K562 (cell line): ENCODE results near the gene ZNF556. TPM values are rescaled to one million over a fixed set of nuclear protein-coding genes. Genes with fewer than 3 reads are reported as not detected.
A peak's percentile ranks its signal among the peaks of the same experiment; 100 is the strongest.

Experiments
- DDX20 ChIP-seq: fragments of 450-650 bp; IDR thresholded peaks from 2 replicates; pipeline ENCODE4 v1.6.1; 2016; ENCODE audit warnings: missing genetic modification characterization, low read depth, mild to moderate bottlenecking, missing compliant biosample characterization, moderate library complexity
- KDM2B ChIP-seq: fragments of 250-450 bp; sonication (Bioruptor Pico); IDR thresholded peaks from 2 replicates; pipeline ENCODE4 v1.8.0; 2021; ENCODE audit warnings: mild to moderate bottlenecking, moderate library complexity
- NR2C2 ChIP-seq, 2 experiments: fragments of 200-800 bp in 1 of 2; sonication (Bioruptor generic) in 1 of 2; sonication (generic) in 1 of 2; formaldehyde crosslinking in 1 of 2; IDR thresholded peaks; 2 replicates each; pipeline versions ENCODE4 v1.6.1 to v1.8.0; 2016 to 2022; ENCODE audit warnings: mild to moderate bottlenecking in 1 of 2, missing compliant biosample characterization in 1 of 2, missing genetic modification characterization in 1 of 2, missing genetic modification reagents in 1 of 2
- RBM15 ChIP-seq: fragments of 200-400 bp; formaldehyde crosslinking; IDR thresholded peaks from 2 replicates; pipeline ENCODE4 v1.6.1; 2018; ENCODE audit warnings: mild to moderate bottlenecking, low read length, moderate library complexity; ENCODE audit not compliant: insufficient read depth
- RHOXF2B ChIP-seq: fragments of 250-450 bp; sonication (Bioruptor Pico); conservative IDR thresholded peaks from 2 replicates; pipeline ENCODE4 v1.5.1; 2021
- SMAD2 ChIP-seq: fragments of 150-350 bp; IDR thresholded peaks from 2 replicates; pipeline ENCODE4 v1.6.1; 2014; ENCODE audit warnings: low read depth, mild to moderate bottlenecking, low read length
- STAT5A ChIP-seq: IDR thresholded peaks from 2 replicates; pipeline ENCODE4 v1.6.1; 2012; ENCODE audit warnings: low read length, inconsistent platforms, borderline replicate concordance
- TRIM24 ChIP-seq, 2 experiments: fragments of 450-650 bp; IDR thresholded peaks; 2 replicates each; pipeline ENCODE4 v1.6.1; 2016
- YY1 ChIP-seq, 3 experiments: IDR thresholded peaks; 2 replicates each; pipeline ENCODE4 v1.6.1; 2011; ENCODE audit warnings: low read length in 2 of 3, mild to moderate bottlenecking in 2 of 3, moderate library complexity in 2 of 3, borderline replicate concordance in 1 of 3, control low read depth in 1 of 3, low read depth in 1 of 3; ENCODE audit not compliant: insufficient read depth in 3 of 3, insufficient replicate concordance in 2 of 3, control insufficient read depth in 1 of 3, insufficient read length in 1 of 3; ENCODE audit errors: extremely low read depth in 1 of 3
- ZNF146 ChIP-seq: IDR thresholded peaks from one replicate; pipeline ENCODE4 v1.6.1; 2018; ENCODE audit warnings: missing compliant biosample characterization; ENCODE audit not compliant: unreplicated experiment
- polyA plus RNA-seq, 8 experiments: library from polyadenylated mRNA; depleted of rRNA in 4 of 8; stranded (reverse) in 5 of 8; unstranded in 3 of 8; fragments of >200 nt; fragmentation: Nextera tagmentation in 2 of 8; fragmentation: Illumina TruSeq in 1 of 8; extraction: Ambion mirVana in 2 of 8; extraction: Trizol in 1 of 8; gene quantifications; 2 replicates each; pipeline versions ENCODE4 v1.2.1 to v1.2.3, GENCODE V29; 2011 to 2014; ENCODE audit warnings: inconsistent platforms in 1 of 8, missing spikeins in 1 of 8
- total RNA-seq, 7 experiments: library from RNA; depleted of rRNA in 6 of 7; stranded (reverse); fragments of >200 nt in 6 of 7; fragmentation: Illumina TruSeq in 2 of 7; extraction: Trizol in 2 of 7; gene quantifications; 2 replicates each; pipeline versions ENCODE4 v1.2.1 to v1.2.3, GENCODE V29; 2011 to 2021; ENCODE audit warnings: low replicate concordance in 1 of 7
- TF ChIP-seq, protein P1 (sequence below): fragments of 450-650 bp; conservative IDR thresholded peaks from 2 replicates; pipeline ENCODE4 v1.6.1; 2016; ENCODE audit warnings: missing genetic modification characterization, low read depth, mild to moderate bottlenecking, missing compliant biosample characterization, moderate library complexity
- TF ChIP-seq, protein P2 (sequence below): sonication (generic); formaldehyde crosslinking; IDR thresholded peaks from 2 replicates; pipeline ENCODE4 v1.8.0; 2022; ENCODE audit warnings: missing genetic modification reagents, mild to moderate bottlenecking, moderate library complexity, borderline replicate concordance
- TF ChIP-seq, protein P3 (sequence below), 2 experiments: fragments of 450-650 bp; formaldehyde crosslinking in 1 of 2; IDR thresholded peaks; 2 replicates each; pipeline versions ENCODE4 v1.4.0 to v1.6.1; 2014 to 2020; ENCODE audit warnings: mild to moderate bottlenecking in 2 of 2, borderline replicate concordance in 1 of 2, low read depth in 1 of 2

The ZNF556 gene
- total and polyA plus RNA-seq, 9 of the 15 experiments (the other 6 are each of a cell fraction or from before 2014, with no cell fraction given): 0.01 to 0.36 (median 0.10) TPM; not detected in 1

DNA sequence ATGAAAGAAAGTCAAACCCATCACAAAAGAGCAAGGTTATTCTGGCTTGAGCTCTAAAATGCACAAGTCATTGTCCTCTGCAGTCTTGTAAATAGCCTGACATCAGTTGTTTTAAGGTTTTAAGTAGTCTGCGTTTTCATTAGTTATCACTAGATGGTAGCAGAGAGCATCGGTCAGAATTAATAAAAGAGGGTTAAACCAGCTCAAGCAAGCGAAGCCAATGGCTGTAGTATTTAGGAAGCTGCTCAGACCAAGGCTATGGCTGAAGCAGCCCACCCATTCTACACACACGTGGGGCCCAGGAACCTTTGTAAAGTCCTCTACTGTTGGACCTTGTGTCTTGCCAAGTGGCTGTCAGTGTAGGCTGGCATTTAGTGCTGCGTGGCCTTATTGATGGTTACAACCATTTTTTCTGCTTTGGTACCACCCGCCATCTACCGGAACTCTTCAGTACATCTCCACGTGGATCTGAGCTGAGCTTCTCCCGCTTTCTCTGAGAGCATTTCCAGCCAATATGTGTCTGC lies 20.3 kb downstream of the ZNF556 start (continued):
- TF ChIP-seq, protein P1, sequence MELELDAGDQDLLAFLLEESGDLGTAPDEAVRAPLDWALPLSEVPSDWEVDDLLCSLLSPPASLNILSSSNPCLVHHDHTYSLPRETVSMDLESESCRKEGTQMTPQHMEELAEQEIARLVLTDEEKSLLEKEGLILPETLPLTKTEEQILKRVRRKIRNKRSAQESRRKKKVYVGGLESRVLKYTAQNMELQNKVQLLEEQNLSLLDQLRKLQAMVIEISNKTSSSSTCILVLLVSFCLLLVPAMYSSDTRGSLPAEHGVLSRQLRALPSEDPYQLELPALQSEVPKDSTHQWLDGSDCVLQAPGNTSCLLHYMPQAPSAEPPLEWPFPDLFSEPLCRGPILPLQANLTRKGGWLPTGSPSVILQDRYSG (tag): no peak
- TF ChIP-seq, protein P2, sequence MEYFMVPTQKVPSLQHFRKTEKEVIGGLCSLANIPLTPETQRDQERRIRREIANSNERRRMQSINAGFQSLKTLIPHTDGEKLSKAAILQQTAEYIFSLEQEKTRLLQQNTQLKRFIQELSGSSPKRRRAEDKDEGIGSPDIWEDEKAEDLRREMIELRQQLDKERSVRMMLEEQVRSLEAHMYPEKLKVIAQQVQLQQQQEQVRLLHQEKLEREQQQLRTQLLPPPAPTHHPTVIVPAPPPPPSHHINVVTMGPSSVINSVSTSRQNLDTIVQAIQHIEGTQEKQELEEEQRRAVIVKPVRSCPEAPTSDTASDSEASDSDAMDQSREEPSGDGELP: no peak
- TF ChIP-seq NR2C2 (CRISPR knock-in tag; IDR thresholded peaks at IDR 0.05) (no peak), NR2C2 (tag; IDR thresholded peaks at IDR 0.05) (0 out of 2 replicates have a peak, but pooled peaks have one; percentile 20), ZNF146 (CRISPR knock-in tag) (no peak), STAT5A (no peak), RBM15 (no peak), SMAD2 (no peak), RHOXF2B (CRISPR knock-in tag) (no peak), KDM2B (no peak), YY1 (IDR thresholded peaks at IDR 0.05; ENCODE audit: borderline replicate concordance in 1 of 3, control insufficient read depth in 1 of 3, extremely low read depth in 1 of 3, insufficient read depth in 3 of 3, insufficient read length in 1 of 3, insufficient replicate concordance in 2 of 3, low read depth in 1 of 3, low read length in 2 of 3) (peak in 1 of 3 experiments; percentile 20), DDX20 (tag) (no peak), TRIM24 (IDR thresholded peaks at IDR 0.05) (no peak)
- TF ChIP-seq, protein P3, sequence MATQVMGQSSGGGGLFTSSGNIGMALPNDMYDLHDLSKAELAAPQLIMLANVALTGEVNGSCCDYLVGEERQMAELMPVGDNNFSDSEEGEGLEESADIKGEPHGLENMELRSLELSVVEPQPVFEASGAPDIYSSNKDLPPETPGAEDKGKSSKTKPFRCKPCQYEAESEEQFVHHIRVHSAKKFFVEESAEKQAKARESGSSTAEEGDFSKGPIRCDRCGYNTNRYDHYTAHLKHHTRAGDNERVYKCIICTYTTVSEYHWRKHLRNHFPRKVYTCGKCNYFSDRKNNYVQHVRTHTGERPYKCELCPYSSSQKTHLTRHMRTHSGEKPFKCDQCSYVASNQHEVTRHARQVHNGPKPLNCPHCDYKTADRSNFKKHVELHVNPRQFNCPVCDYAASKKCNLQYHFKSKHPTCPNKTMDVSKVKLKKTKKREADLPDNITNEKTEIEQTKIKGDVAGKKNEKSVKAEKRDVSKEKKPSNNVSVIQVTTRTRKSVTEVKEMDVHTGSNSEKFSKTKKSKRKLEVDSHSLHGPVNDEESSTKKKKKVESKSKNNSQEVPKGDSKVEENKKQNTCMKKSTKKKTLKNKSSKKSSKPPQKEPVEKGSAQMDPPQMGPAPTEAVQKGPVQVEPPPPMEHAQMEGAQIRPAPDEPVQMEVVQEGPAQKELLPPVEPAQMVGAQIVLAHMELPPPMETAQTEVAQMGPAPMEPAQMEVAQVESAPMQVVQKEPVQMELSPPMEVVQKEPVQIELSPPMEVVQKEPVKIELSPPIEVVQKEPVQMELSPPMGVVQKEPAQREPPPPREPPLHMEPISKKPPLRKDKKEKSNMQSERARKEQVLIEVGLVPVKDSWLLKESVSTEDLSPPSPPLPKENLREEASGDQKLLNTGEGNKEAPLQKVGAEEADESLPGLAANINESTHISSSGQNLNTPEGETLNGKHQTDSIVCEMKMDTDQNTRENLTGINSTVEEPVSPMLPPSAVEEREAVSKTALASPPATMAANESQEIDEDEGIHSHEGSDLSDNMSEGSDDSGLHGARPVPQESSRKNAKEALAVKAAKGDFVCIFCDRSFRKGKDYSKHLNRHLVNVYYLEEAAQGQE (IDR thresholded peaks at IDR 0.05; ENCODE audit: borderline replicate concordance): peak; percentile 91
- TF ChIP-seq, protein P3 (CRISPR knock-in tag; IDR thresholded peaks at IDR 0.05; ENCODE audit: low read depth): no peak
